Uterus (tissue), 2 donors: ENCODE measurements around the gene CFAP77.

Source experiments
- POLR2A ChIP-seq, 2 donors: fragments of 450-650 bp; IDR thresholded peaks; one replicate each; pipeline ENCODE4 v1.6.1; 2016; ENCODE audit warnings: antibody characterized with exemption in 2 of 2, mild to moderate bottlenecking in 1 of 2, moderate library complexity in 1 of 2
- TF ChIP-seq, protein P1 (sequence below), 4 experiments: fragments of 200-600 bp in 2 of 4; fragments of 450-650 bp in 2 of 4; sonication (generic) in 2 of 4; IDR thresholded peaks; one replicate each; pipeline ENCODE4 v1.5.1; 2016 to 2019; ENCODE audit warnings: antibody characterized with exemption in 4 of 4, mild to moderate bottlenecking in 2 of 4, moderate library complexity in 1 of 4

- no peak for TF ChIP-seq POLR2A (IDR thresholded peaks at IDR 0.05)
- TF ChIP-seq, protein P1, sequence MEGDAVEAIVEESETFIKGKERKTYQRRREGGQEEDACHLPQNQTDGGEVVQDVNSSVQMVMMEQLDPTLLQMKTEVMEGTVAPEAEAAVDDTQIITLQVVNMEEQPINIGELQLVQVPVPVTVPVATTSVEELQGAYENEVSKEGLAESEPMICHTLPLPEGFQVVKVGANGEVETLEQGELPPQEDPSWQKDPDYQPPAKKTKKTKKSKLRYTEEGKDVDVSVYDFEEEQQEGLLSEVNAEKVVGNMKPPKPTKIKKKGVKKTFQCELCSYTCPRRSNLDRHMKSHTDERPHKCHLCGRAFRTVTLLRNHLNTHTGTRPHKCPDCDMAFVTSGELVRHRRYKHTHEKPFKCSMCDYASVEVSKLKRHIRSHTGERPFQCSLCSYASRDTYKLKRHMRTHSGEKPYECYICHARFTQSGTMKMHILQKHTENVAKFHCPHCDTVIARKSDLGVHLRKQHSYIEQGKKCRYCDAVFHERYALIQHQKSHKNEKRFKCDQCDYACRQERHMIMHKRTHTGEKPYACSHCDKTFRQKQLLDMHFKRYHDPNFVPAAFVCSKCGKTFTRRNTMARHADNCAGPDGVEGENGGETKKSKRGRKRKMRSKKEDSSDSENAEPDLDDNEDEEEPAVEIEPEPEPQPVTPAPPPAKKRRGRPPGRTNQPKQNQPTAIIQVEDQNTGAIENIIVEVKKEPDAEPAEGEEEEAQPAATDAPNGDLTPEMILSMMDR (IDR thresholded peaks at IDR 0.05), result no peak
These were observed 87.7 kb downstream of the CFAP77 start for GRCh38 chr9:132497731-132498130.
